Natural killer cell (primary cell): Measurements from ENCODE around the gene GTF2H1. TPM values are rescaled to one million over a fixed set of nuclear protein-coding genes. Genes with fewer than 3 reads are reported as not detected.

Experiments used
- ATAC-seq, 3 donors: fragments of 150-1000 bp in 2 of 3; fragments of 200-7000 bp in 1 of 3; cut with Tn5 transposase; 1 replicate in 1 of 3; 2 replicates in 2 of 3; pipeline ENCODE4 v1.10.0; 2021; ENCODE audit warnings: mild to moderate bottlenecking in 2 of 3, moderate library complexity in 2 of 3
- DNase-seq, 2 donors: peaks; one replicate each; pipeline versions ENCODE4 v3.0.0 to v3.0.0-alpha.2; 2013 to 2021; ENCODE audit warnings: mixed read lengths in 1 of 2
- H3K27ac ChIP-seq: one replicate; pipeline ENCODE4 v1.5.1; 2013; ENCODE audit warnings: mild to moderate bottlenecking, low read length
- H3K27me3 ChIP-seq: one replicate; pipeline ENCODE4 v1.6.1; 2013; ENCODE audit warnings: low read length; ENCODE audit not compliant: control insufficient read depth, insufficient read depth
- H3K36me3 ChIP-seq: one replicate; pipeline ENCODE4 v1.6.1; 2013; ENCODE audit warnings: low read length; ENCODE audit not compliant: control insufficient read depth, insufficient read depth
- H3K4me1 ChIP-seq: one replicate; pipeline ENCODE4 v1.6.1; 2013; ENCODE audit warnings: low read length; ENCODE audit not compliant: control insufficient read depth, insufficient read depth
- H3K4me3 ChIP-seq: one replicate; pipeline ENCODE4 v1.5.1; 2013; ENCODE audit warnings: low read length
- H3K9me3 ChIP-seq: one replicate; pipeline ENCODE4 v1.6.1; 2013; ENCODE audit warnings: low read length; ENCODE audit not compliant: control insufficient read depth, insufficient read depth
- H3K27ac Mint-ChIP-seq, 2 donors: one replicate each; pipeline ENCODE4 v1.8.0; 2022; ENCODE audit warnings: mild to moderate bottlenecking in 2 of 2, mixed read lengths in 2 of 2, moderate library complexity in 1 of 2
- H3K27me3 Mint-ChIP-seq, 2 donors: one replicate each; pipeline ENCODE4 v1.8.0; 2022; ENCODE audit warnings: low read depth in 2 of 2, mixed read lengths in 2 of 2
- H3K36me3 Mint-ChIP-seq: one replicate; pipeline ENCODE4 v1.8.0; 2022; ENCODE audit warnings: mixed read lengths
- H3K4me1 Mint-ChIP-seq, 2 donors: one replicate each; pipeline ENCODE4 v1.8.0; 2022; ENCODE audit warnings: mixed read lengths in 2 of 2
- H3K4me3 Mint-ChIP-seq: one replicate; pipeline ENCODE4 v1.8.0; 2022; ENCODE audit warnings: mild to moderate bottlenecking, moderate library complexity, mixed read lengths
- H3K9me3 Mint-ChIP-seq, 2 donors: one replicate each; pipeline ENCODE4 v1.8.0; 2022; ENCODE audit warnings: mixed read lengths in 2 of 2
- WGBS: methylation state at CpG from one replicate; pipeline ENCODE4 v1.1.7; 2013; ENCODE audit warnings: missing lambda C conversion rate; ENCODE audit not compliant: insufficient coverage; 5-methylcytosine and 5-hydroxymethylcytosine counted together
- intact Hi-C: fragments of 100-400 bp; cut with micrococcal nuclease; formaldehyde crosslinking; loops from one replicate; pipeline ENCODE4 v1.14.2; 2022
- total RNA-seq, 4 donors: library from RNA; stranded (reverse); fragments of 120-200 nt in 1 of 4; gene quantifications; one replicate each; pipeline versions ENCODE4 v1.2.3 to v1.2.4, GENCODE V29; 2013 to 2022
- TF ChIP-seq, protein P1 (sequence below): fragments of 200-600 bp; IDR thresholded peaks from one replicate; pipeline ENCODE4 v1.8.0; 2022; ENCODE audit warnings: antibody characterized with exemption

Gene GTF2H1
- total RNA-seq, 3 donors from 2014 or later (not counting 1 experiment from before 2014, with no cell fraction given) = 18.4 to 31.5 (median 22.4) TPM

DNA sequence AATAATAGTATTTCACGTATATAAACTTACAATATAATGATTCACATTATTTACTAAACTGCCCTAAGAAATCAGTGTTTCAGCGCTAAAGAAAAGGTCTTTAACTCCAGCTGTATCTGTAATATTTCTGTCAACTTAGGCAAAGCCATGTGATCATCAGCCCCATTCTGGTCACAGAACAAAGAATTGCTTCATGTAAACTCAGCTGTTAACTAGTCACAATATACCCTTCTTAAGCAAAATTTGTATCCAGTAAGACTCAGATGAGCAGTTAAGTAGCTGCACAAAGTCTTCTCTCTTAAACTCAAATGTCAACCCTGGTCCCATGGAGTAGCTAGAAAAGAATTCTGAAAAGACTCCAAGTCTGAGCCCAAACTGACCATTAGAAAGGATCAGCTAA lies 27.1 kb upstream of the GTF2H1 start:
- Mint-ChIP-seq H3K27me3 (no peaks in the 10 kb centered on the region), H3K27ac (no peak overlapping the region), H3K36me3 (peaks cover 56% of the 10 kb centered on the region), H3K9me3 (no peaks in the 10 kb centered on the region), H3K4me3 (no peak overlapping the region), H3K4me1 (no peaks in the 10 kb centered on the region)
- Histone ChIP-seq H3K4me3 (no peak overlapping the region), H3K27me3 (no peaks in the 10 kb centered on the region), H3K4me1 (no peaks in the 10 kb centered on the region), H3K9me3 (no peaks in the 10 kb centered on the region), H3K27ac (no peak overlapping the region), H3K36me3 (peaks cover 63% of the 10 kb centered on the region)
- no peak for ATAC-seq
- 98% methylated on average over 2 of the region's 2 CpGs for WGBS
- intact Hi-C loops = no loop called here
- no peak for DNase-seq
- TF ChIP-seq, protein P1, sequence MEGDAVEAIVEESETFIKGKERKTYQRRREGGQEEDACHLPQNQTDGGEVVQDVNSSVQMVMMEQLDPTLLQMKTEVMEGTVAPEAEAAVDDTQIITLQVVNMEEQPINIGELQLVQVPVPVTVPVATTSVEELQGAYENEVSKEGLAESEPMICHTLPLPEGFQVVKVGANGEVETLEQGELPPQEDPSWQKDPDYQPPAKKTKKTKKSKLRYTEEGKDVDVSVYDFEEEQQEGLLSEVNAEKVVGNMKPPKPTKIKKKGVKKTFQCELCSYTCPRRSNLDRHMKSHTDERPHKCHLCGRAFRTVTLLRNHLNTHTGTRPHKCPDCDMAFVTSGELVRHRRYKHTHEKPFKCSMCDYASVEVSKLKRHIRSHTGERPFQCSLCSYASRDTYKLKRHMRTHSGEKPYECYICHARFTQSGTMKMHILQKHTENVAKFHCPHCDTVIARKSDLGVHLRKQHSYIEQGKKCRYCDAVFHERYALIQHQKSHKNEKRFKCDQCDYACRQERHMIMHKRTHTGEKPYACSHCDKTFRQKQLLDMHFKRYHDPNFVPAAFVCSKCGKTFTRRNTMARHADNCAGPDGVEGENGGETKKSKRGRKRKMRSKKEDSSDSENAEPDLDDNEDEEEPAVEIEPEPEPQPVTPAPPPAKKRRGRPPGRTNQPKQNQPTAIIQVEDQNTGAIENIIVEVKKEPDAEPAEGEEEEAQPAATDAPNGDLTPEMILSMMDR = no peak

GRCh38 chr11:18299721-18300120 lies 22.6 kb upstream of the GTF2H1 start:
- DNase-seq = no peak
- H3K4me1 Mint-ChIP-seq = no peaks in the 10 kb centered on the region
- H3K36me3 Mint-ChIP-seq = peaks cover 34% of the 10 kb centered on the region
- H3K27ac Mint-ChIP-seq = no peak overlapping the region
- no peak for ATAC-seq
- Histone ChIP-seq H3K4me3 (no peak overlapping the region), H3K4me1 (no peaks in the 10 kb centered on the region), H3K27ac (no peak overlapping the region), H3K27me3 (no peaks in the 10 kb centered on the region), H3K36me3 (peaks cover 74% of the 10 kb centered on the region), H3K9me3 (no peaks in the 10 kb centered on the region)
- no peaks in the 10 kb centered on the region for H3K27me3 Mint-ChIP-seq
- intact Hi-C loops = no loop called here
- no peaks in the 10 kb centered on the region for H3K9me3 Mint-ChIP-seq
- TF ChIP-seq, protein P1 = no peak
- H3K4me3 Mint-ChIP-seq = no peak overlapping the region

- intact Hi-C loops = no loop called here
- H3K27ac ChIP-seq = no peak overlapping the region
- H3K9me3 Mint-ChIP-seq = no peaks in the 10 kb centered on the region
- TF ChIP-seq, protein P1 = no peak
- DNase-seq = no peak
- H3K27ac Mint-ChIP-seq = no peak overlapping the region
- no peaks in the 10 kb centered on the region for H3K9me3 ChIP-seq
- H3K4me3 Mint-ChIP-seq = no peak overlapping the region
- H3K27me3 Mint-ChIP-seq = no peaks in the 10 kb centered on the region
- no peak overlapping the region for H3K4me3 ChIP-seq
- peaks cover 18% of the 10 kb centered on the region for H3K36me3 Mint-ChIP-seq
- no peaks in the 10 kb centered on the region for H3K27me3 ChIP-seq
- ATAC-seq = no peak
- H3K36me3 ChIP-seq = peaks cover 83% of the 10 kb centered on the region
- H3K4me1 Mint-ChIP-seq = no peaks in the 10 kb centered on the region
- no peaks in the 10 kb centered on the region for H3K4me1 ChIP-seq
Observed at GRCh38 chr11:18304745-18305144, 17.6 kb upstream of the GTF2H1 start.

DNA sequence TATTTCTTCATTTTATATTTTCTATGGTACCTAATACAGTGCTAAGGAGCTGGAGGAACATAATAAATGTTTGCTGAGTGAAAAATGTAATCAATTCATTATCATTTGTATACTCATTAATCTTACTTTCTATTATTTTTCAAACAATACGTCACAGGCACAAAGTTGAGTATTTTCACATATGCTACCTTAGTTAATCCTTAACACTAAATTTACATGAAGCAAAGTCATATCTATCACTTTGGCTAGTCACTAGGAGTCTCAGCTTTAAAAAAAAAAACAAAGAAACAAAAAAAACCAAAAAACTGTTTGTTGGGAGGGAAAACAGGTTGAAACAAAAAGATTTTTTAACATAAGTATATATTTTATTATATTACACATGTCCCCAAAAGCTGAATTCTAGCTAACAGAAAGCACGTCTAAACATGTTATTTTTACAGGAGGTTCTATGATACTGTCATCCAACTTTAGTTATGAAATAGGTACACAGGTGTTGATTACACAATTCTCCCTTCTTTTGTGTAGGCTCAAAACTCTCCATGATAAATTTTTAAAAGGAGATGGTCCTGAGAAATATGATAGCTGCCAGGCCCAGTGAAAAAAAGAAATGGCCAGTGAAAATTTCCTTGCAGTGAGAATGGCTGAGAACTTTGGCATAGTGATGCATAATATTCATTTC lies 14.8 kb upstream of the GTF2H1 start:
- Histone ChIP-seq H3K27me3 (no peaks in the 10 kb centered on the region), H3K36me3 (peaks cover 83% of the 10 kb centered on the region), H3K27ac (no peak overlapping the region), H3K4me3 (no peak overlapping the region), H3K4me1 (no peaks in the 10 kb centered on the region), H3K9me3 (no peaks in the 10 kb centered on the region)
- Mint-ChIP-seq H3K27me3 (no peaks in the 10 kb centered on the region), H3K36me3 (peaks cover 14% of the 10 kb centered on the region), H3K4me1 (no peaks in the 10 kb centered on the region), H3K27ac (no peak overlapping the region), H3K9me3 (no peaks in the 10 kb centered on the region), H3K4me3 (no peak overlapping the region)
- intact Hi-C loops = no loop called here
- ATAC-seq = no peak
- WGBS = 86% methylated on average over 1 of the region's 2 CpGs
- no peak for DNase-seq
- TF ChIP-seq, protein P1 = no peak
